Osteocyte (in vitro differentiated cells): Measurements from ENCODE around the gene DNAAF9. TPM values are rescaled to one million over a fixed set of nuclear protein-coding genes. Genes with fewer than 3 reads are reported as not detected.

Source experiments
- DNase-seq: peaks from one replicate; pipeline ENCODE4 v3.0.0; 2021; ENCODE audit warnings: mixed read lengths; ENCODE audit not compliant: unreplicated experiment; ENCODE audit errors: extremely low spot score
- H3K27ac Mint-ChIP-seq: one replicate; pipeline ENCODE4 v1.8.0; 2021; ENCODE audit warnings: mild to moderate bottlenecking, mixed read lengths; ENCODE audit not compliant: unreplicated experiment
- H3K27me3 Mint-ChIP-seq: one replicate; pipeline ENCODE4 v1.8.0; 2021; ENCODE audit warnings: mixed read lengths; ENCODE audit not compliant: unreplicated experiment
- H3K36me3 Mint-ChIP-seq: one replicate; pipeline ENCODE4 v1.8.0; 2021; ENCODE audit warnings: mixed read lengths; ENCODE audit not compliant: unreplicated experiment
- H3K4me1 Mint-ChIP-seq: one replicate; pipeline ENCODE4 v1.8.0; 2021; ENCODE audit warnings: mixed read lengths; ENCODE audit not compliant: unreplicated experiment
- H3K4me3 Mint-ChIP-seq: one replicate; pipeline ENCODE4 v1.8.0; 2021; ENCODE audit warnings: mild to moderate bottlenecking, moderate library complexity, mixed read lengths; ENCODE audit not compliant: unreplicated experiment
- H3K9me3 Mint-ChIP-seq: one replicate; pipeline ENCODE4 v1.8.0; 2021; ENCODE audit warnings: mixed read lengths; ENCODE audit not compliant: unreplicated experiment
- long read RNA-seq: library from polyadenylated mRNA; unstranded; transcript quantifications from one replicate; pipeline ENCODE4 v2.0.0, GENCODE V29; 2021
- total RNA-seq: library from RNA; stranded (reverse); gene quantifications from 2 replicates; pipeline ENCODE4 v1.2.1, GENCODE V29; 2021
- TF ChIP-seq, protein P1 (sequence below): fragments of 200-600 bp; sonication (generic); IDR thresholded peaks from 2 replicates; pipeline ENCODE4 v1.5.0; 2021; ENCODE audit warnings: antibody characterized with exemption, mild to moderate bottlenecking, moderate library complexity

DNAAF9 gene
- total RNA-seq: 13.7 and 15.1 TPM in 2 replicates
- long read RNA-seq, partial matches to known transcripts: 21 of 37 reads
- long read RNA-seq, other reads (novel, unspliced or antisense): 16 of 37 reads

DNA sequence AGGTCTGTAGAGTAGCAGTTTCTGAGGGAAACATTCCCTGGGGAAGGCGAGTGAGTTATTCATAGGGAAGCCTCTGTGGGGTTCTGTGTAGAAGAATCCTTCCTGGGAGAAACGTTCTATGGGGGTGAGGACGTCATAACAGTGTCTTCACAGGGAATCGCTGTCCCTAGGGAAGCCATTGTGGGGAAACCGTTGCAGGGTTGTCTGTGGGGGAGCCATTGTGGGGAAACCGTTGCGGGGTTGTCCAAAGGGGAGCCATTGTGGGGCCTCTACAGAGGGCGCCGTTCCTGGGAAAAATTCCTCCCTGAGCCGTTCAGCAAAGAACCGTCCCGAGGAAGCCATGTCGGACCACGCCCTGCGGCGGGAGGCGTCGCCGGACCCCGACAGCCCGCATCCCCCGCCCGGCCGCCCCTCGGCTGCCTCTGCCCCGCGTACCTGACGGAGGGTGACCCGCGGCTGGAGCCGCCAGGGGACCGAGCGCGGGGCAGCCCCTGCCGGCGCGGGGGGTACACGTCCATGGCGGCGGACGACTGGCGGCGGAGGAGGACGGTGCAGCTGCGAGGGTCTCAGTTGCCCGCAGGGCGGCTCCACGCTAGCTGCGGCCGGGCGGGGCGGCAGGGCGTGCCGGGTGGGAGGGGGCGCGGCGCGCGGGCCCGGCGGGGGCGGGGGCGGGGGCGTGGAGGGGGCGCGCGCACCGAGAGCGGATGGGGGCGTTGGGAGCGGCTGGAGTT, at the start of gene DNAAF9:
Gene DNAAF9 (minus strand): TSS at position 630 of the 731 bp plus-strand sequence. CDS start 112 bp downstream, at position 518.
- peak within 1 kb of the TSS; percentile 85 for H3K27ac Mint-ChIP-seq

GRCh38 chr20:3456648-3457047, 49.2 kb upstream of the DNAAF9 start:
- Mint-ChIP-seq H3K9me3 (no peaks in the 10 kb centered on the region), H3K27ac (no peak overlapping the region), H3K4me3 (no peak overlapping the region), H3K27me3 (peaks cover 37% of the 10 kb centered on the region), H3K36me3 (no peaks in the 10 kb centered on the region), H3K4me1 (peaks cover 11% of the 10 kb centered on the region)
- TF ChIP-seq, protein P1, sequence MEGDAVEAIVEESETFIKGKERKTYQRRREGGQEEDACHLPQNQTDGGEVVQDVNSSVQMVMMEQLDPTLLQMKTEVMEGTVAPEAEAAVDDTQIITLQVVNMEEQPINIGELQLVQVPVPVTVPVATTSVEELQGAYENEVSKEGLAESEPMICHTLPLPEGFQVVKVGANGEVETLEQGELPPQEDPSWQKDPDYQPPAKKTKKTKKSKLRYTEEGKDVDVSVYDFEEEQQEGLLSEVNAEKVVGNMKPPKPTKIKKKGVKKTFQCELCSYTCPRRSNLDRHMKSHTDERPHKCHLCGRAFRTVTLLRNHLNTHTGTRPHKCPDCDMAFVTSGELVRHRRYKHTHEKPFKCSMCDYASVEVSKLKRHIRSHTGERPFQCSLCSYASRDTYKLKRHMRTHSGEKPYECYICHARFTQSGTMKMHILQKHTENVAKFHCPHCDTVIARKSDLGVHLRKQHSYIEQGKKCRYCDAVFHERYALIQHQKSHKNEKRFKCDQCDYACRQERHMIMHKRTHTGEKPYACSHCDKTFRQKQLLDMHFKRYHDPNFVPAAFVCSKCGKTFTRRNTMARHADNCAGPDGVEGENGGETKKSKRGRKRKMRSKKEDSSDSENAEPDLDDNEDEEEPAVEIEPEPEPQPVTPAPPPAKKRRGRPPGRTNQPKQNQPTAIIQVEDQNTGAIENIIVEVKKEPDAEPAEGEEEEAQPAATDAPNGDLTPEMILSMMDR: no peak
- DNase-seq: no peak

More for the DNA sequence above, at the start of gene DNAAF9:
- Mint-ChIP-seq H3K36me3 (no peaks in the 10 kb centered on the region), H3K9me3 (no peaks in the 10 kb centered on the region), H3K4me3 (peak within 1 kb of the TSS; percentile 86), H3K4me1 (peaks cover 31% of the 10 kb centered on the region), H3K27me3 (peaks cover 10% of the 10 kb centered on the region)
- peak; percentile 88 for DNase-seq
- TF ChIP-seq, protein P1: peak; percentile 48

DNA sequence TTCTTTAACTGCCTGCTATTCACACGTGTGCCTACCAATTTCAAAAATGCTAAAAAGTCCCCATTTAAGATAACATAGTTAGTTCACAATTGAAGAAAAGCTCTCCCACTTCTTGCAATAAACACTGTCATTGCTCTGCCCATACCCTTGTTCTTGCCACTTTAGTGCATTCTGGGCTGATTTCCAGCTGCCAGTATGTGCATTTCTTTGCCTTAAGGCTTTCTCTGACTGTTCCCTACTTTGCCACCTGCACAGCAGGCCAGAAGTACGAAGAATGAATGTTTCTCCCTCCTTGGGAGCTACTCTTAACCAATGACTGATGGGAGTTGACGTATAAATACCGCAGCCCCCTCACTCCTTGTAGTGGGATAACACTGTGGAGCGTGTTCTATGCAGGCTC, 47.4 kb upstream of the DNAAF9 start:
- Mint-ChIP-seq H3K27ac (no peak overlapping the region), H3K4me3 (no peak overlapping the region), H3K4me1 (peaks cover 3% of the 10 kb centered on the region), H3K27me3 (peaks cover 48% of the 10 kb centered on the region), H3K36me3 (no peaks in the 10 kb centered on the region), H3K9me3 (no peaks in the 10 kb centered on the region)
- DNase-seq: no peak
- TF ChIP-seq, protein P1: no peak

- Mint-ChIP-seq H3K9me3 (no peaks in the 10 kb centered on the region), H3K4me1 (peaks cover 3% of the 10 kb centered on the region), H3K27me3 (peaks cover 44% of the 10 kb centered on the region), H3K27ac (no peak overlapping the region), H3K4me3 (no peak overlapping the region), H3K36me3 (no peaks in the 10 kb centered on the region)
- TF ChIP-seq, protein P1: no peak
- DNase-seq: no peak
Observed at GRCh38 chr20:3452690-3453089, 45.2 kb upstream of the DNAAF9 start.

- TF ChIP-seq, protein P1: no peak
- Mint-ChIP-seq H3K4me3 (no peak overlapping the region), H3K4me1 (peaks cover 3% of the 10 kb centered on the region), H3K27ac (no peak overlapping the region), H3K9me3 (no peaks in the 10 kb centered on the region), H3K36me3 (no peaks in the 10 kb centered on the region), H3K27me3 (peaks cover 45% of the 10 kb centered on the region)
- no peak for DNase-seq
Observed at GRCh38 chr20:3452136-3452535, 44.7 kb upstream of the DNAAF9 start.
